VCaP (cell line): Measurements from ENCODE around the gene TTLL1.

Source experiments
- H3K27ac ChIP-seq: fragments of 450-650 bp; 2 replicates; pipeline ENCODE4 v1.5.1; 2017
- TF ChIP-seq, protein P1 (sequence below): fragments of 450-650 bp; conservative IDR thresholded peaks from 2 replicates; pipeline ENCODE4 v1.5.1; 2017; ENCODE audit warnings: mild to moderate bottlenecking, moderate library complexity

Gene TTLL1

DNA sequence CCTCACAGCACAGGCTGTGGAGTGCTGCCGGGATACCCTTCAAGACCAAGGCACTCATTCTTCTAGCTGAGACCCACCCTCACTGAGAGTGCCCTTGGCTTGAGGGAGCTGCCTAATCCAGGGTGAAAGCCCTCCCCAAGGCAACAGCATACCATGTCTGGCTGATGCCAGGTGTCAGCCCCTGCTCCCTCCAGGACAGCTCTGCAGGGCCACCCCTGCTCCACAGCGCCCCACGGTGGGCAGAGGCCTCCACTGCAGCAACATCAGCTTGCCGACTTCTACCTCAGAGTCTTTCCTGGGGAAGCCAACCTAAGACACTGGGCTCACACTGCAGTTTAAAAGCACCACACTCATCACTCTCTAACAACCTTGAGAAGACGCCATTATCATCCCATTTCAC, 29.0 kb downstream of the TTLL1 start:
- TF ChIP-seq, protein P1, sequence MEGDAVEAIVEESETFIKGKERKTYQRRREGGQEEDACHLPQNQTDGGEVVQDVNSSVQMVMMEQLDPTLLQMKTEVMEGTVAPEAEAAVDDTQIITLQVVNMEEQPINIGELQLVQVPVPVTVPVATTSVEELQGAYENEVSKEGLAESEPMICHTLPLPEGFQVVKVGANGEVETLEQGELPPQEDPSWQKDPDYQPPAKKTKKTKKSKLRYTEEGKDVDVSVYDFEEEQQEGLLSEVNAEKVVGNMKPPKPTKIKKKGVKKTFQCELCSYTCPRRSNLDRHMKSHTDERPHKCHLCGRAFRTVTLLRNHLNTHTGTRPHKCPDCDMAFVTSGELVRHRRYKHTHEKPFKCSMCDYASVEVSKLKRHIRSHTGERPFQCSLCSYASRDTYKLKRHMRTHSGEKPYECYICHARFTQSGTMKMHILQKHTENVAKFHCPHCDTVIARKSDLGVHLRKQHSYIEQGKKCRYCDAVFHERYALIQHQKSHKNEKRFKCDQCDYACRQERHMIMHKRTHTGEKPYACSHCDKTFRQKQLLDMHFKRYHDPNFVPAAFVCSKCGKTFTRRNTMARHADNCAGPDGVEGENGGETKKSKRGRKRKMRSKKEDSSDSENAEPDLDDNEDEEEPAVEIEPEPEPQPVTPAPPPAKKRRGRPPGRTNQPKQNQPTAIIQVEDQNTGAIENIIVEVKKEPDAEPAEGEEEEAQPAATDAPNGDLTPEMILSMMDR, result peak; percentile 67
- no peak overlapping the region for H3K27ac ChIP-seq

- TF ChIP-seq, protein P1, result no peak
- H3K27ac ChIP-seq, result no peak overlapping the region
Measured at GRCh38 chr22:43057641-43058040, 31.6 kb downstream of the TTLL1 start.

GRCh38 chr22:43053176-43053575, 36.0 kb downstream of the TTLL1 start:
- TF ChIP-seq, protein P1, result 0 out of 2 replicates have a peak, but pooled peaks have one; percentile 19

DNA sequence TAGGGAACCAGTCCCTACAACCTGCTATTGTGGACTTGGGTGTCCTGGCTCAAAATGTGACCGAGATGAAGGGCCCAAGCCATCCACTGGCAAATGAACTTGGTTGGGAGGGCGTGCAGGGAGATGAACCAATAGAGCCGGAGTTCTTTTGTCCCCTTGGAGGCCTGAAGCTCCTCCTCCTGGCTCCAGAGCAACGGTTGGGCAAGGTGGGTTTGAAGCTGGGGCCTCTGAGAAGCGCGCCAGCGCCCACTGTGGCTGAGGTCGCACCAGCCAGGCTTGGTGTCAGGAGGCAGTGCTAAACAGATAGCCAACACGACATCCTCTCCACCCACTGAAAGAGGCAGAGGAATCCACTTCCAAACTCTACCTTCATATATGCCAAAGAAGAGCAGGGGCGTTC, 38.2 kb downstream of the TTLL1 start:
- TF ChIP-seq, protein P1, result no peak
- no peak overlapping the region for H3K27ac ChIP-seq

More at GRCh38 chr22:43053176-43053575, 36.0 kb downstream of the TTLL1 start:
- no peak overlapping the region for H3K27ac ChIP-seq

GRCh38 chr22:43047605-43048004, 41.6 kb downstream of the TTLL1 start:
- H3K27ac ChIP-seq, result no peak overlapping the region
- TF ChIP-seq, protein P1, result no peak

DNA sequence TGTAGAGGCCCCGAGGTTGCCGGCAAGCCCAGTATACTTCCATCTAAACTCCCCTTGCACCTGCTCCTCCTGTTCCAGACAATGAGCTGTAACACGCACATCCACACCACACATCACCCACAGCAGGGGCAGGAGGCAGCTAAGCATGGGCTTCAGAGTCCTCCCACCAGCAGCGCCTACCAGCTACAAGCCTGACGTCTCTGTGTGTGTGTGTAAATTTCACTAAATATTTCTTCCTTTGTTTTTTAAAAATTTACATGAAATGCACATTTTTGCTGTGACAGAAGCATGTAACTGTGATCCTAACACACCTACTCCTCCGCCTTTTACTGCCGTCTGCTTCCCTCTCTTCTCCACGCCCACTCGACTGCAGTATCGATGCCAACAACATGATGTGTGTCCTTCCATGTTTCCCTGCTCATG, 44.9 kb downstream of the TTLL1 start:
- TF ChIP-seq, protein P1, result no peak

DNA sequence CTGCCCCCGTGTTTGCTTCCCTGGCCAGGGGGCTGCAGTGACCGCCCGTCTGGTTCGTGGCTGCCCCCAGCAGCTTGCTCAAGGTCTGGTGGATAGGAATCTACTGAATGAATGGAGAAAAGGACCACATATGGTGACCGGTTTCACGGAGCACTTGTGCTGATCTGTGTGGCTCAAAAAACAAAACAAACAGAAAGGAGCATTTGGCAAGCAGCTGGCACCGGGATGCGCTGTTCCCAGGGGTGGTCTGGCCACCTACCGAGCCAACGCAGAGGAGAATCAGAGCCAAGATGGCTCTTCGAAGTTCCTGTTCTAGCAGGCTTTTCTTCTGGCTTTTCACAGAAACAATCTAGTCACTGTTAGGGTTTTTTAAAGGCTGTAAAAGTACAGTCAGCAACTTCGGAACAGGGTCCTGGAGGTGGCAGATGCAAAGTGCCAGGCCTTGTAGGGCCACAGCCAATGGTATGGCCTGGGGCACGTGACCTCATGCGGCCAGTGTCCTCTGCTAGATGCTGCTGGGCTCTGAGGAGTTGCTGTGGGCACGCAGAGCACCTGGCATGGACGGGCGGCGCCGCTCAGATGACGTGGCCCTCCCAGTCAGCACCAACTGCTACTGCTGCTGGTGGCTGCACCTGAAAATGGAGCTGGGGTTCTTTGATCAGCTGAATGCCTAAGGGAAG, 47.0 kb downstream of the TTLL1 start:
- TF ChIP-seq, protein P1, result no peak

More for the DNA sequence above, 44.9 kb downstream of the TTLL1 start:
- no peak overlapping the region for H3K27ac ChIP-seq

More for the DNA sequence above, 47.0 kb downstream of the TTLL1 start:
- H3K27ac ChIP-seq, result peak overlapping the region; percentile 67
